ENCODE data around the gene MED13. TPM values are rescaled to one million over a fixed set of nuclear protein-coding genes. Genes with fewer than 3 reads are reported as not detected.

Gene MED13
- total and polyA plus RNA-seq, 2 donors (not counting 1 experiment from before 2014, with no cell fraction given) = 36.2 to 47.1 TPM

DNA sequence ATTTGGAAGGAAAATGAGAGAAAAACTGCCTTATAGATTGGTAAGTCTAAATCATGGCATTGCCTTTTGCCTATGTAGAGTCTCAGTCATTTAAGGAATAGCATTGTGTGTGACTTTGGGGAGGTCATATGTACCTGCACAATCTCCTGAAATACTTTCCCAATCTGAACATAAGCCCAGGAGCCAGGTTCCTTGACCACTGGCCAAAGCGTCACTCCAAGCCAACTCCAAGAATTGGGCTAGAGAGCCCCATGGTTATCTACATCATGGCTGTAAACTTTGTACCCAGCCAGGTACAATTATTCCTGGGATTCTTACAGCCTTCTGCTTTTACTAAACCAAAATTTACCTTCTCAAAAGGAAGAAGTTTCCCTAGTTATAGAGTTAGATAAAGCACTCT, 40.8 kb upstream of the MED13 start:
- Histone ChIP-seq H3K9me3 (ENCODE audit: control insufficient read depth, insufficient read depth, low read depth, low read length) (no peaks in the 10 kb centered on the region), H3K4me2 (ENCODE audit: extremely low read depth, insufficient read depth, low read length) (no peak overlapping the region), H3K9ac (ENCODE audit: insufficient read depth, low read length) (no peak overlapping the region), H4K20me1 (ENCODE audit: control insufficient read depth, extremely low read depth, insufficient read depth, low read length) (no peaks in the 10 kb centered on the region), H3K4me1 (ENCODE audit: control insufficient read depth, extremely low read depth, insufficient read depth, low read length) (no peaks in the 10 kb centered on the region), H3K4me3 (replicated peaks in 1 of 4; ENCODE audit: control extremely low read depth in 1 of 4, insufficient read depth in 1 of 4, low read depth in 3 of 4, low read length in 4 of 4) (no peak overlapping the region), H3K79me2 (ENCODE audit: control insufficient read depth, insufficient read depth, low read length) (no peaks in the 10 kb centered on the region), H3K36me3 (ENCODE audit: control insufficient read depth, insufficient read depth, low read length) (no peaks in the 10 kb centered on the region), H3K27me3 (ENCODE audit: control insufficient read depth, insufficient read depth, low read length) (peaks cover 6% of the 10 kb centered on the region), H3K27ac (ENCODE audit: insufficient read depth, low read length) (no peak overlapping the region), H2AFZ (ENCODE audit: low read length) (no peak overlapping the region)
- no peak for DNase-seq (ENCODE audit: low read depth in 2 of 2)
- TF ChIP-seq EZH2 (IDR thresholded peaks at IDR 0.05; ENCODE audit: low read length, missing control alignments) (no peak), CTCF (conservative IDR thresholded peaks at IDR 0.05 in 1 of 2, IDR thresholded peaks at IDR 0.05 in 1 of 2; ENCODE audit: low read depth in 1 of 2, low read length in 2 of 2) (no peak)

DNA sequence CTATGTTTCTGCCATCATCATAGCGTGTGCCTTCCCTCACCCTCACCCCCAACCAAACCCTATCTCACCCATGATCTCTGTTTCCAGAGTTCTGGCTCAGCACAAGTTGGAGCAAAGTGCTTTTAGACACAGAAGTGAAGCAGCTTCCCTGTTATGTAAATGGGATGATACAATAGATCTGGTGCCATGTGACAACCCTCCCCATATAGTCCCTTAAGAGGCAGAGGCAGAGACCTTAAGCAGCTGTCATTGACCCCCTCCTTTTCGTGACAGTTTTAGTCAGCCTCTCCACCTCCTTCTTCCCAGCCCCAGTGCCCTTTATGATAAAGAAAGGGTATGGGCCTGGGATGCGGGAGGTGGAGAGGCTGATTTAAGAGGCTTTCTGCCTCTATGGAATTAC, 40.3 kb upstream of the MED13 start:
- Histone ChIP-seq H3K4me2 (ENCODE audit: extremely low read depth, insufficient read depth, low read length) (no peak overlapping the region), H3K4me1 (ENCODE audit: control insufficient read depth, extremely low read depth, insufficient read depth, low read length) (no peaks in the 10 kb centered on the region), H3K36me3 (ENCODE audit: control insufficient read depth, insufficient read depth, low read length) (no peaks in the 10 kb centered on the region), H3K79me2 (ENCODE audit: control insufficient read depth, insufficient read depth, low read length) (no peaks in the 10 kb centered on the region), H3K4me3 (replicated peaks in 1 of 4; ENCODE audit: control extremely low read depth in 1 of 4, insufficient read depth in 1 of 4, low read depth in 3 of 4, low read length in 4 of 4) (no peak overlapping the region), H3K27ac (ENCODE audit: insufficient read depth, low read length) (no peak overlapping the region), H3K9ac (ENCODE audit: insufficient read depth, low read length) (no peak overlapping the region), H3K27me3 (ENCODE audit: control insufficient read depth, insufficient read depth, low read length) (peaks cover 6% of the 10 kb centered on the region), H4K20me1 (ENCODE audit: control insufficient read depth, extremely low read depth, insufficient read depth, low read length) (no peaks in the 10 kb centered on the region), H3K9me3 (ENCODE audit: control insufficient read depth, insufficient read depth, low read depth, low read length) (no peaks in the 10 kb centered on the region), H2AFZ (ENCODE audit: low read length) (no peak overlapping the region)
- TF ChIP-seq CTCF (conservative IDR thresholded peaks at IDR 0.05 in 1 of 2, IDR thresholded peaks at IDR 0.05 in 1 of 2; ENCODE audit: low read depth in 1 of 2, low read length in 2 of 2) (no peak), EZH2 (IDR thresholded peaks at IDR 0.05; ENCODE audit: low read length, missing control alignments) (no peak)
- no peak for DNase-seq (ENCODE audit: low read depth in 2 of 2)

DNA sequence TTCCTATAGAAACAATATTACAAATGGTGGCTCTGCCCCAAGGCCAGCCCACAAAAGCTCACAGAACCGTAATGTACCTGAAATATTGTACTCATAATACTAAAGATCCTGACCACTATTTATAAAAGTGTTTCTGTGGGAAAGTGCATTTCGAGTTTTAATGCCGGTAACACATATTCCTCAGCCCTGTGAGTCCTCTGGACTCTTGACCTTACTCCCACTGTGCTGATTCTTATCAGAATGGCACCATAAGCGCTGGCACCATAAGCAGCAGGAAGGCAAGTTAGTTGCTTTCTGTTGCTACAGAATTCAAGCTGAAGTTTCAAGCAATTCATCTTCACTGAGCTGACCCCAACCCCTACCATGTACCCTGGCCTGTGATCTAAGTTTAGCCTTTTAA, 36.4 kb upstream of the MED13 start:
- Histone ChIP-seq H3K9ac (ENCODE audit: insufficient read depth, low read length) (no peak overlapping the region), H3K4me1 (ENCODE audit: control insufficient read depth, extremely low read depth, insufficient read depth, low read length) (no peaks in the 10 kb centered on the region), H3K4me2 (ENCODE audit: extremely low read depth, insufficient read depth, low read length) (no peak overlapping the region), H4K20me1 (ENCODE audit: control insufficient read depth, extremely low read depth, insufficient read depth, low read length) (no peaks in the 10 kb centered on the region), H3K9me3 (ENCODE audit: control insufficient read depth, insufficient read depth, low read depth, low read length) (no peaks in the 10 kb centered on the region), H3K36me3 (ENCODE audit: control insufficient read depth, insufficient read depth, low read length) (no peaks in the 10 kb centered on the region), H3K27ac (ENCODE audit: insufficient read depth, low read length) (no peak overlapping the region), H3K4me3 (replicated peaks in 1 of 4; ENCODE audit: control extremely low read depth in 1 of 4, insufficient read depth in 1 of 4, low read depth in 3 of 4, low read length in 4 of 4) (no peak overlapping the region), H3K79me2 (ENCODE audit: control insufficient read depth, insufficient read depth, low read length) (no peaks in the 10 kb centered on the region), H2AFZ (ENCODE audit: low read length) (no peak overlapping the region), H3K27me3 (ENCODE audit: control insufficient read depth, insufficient read depth, low read length) (peaks cover 9% of the 10 kb centered on the region)
- TF ChIP-seq CTCF (conservative IDR thresholded peaks at IDR 0.05 in 1 of 2, IDR thresholded peaks at IDR 0.05 in 1 of 2; ENCODE audit: low read depth in 1 of 2, low read length in 2 of 2) (no peak), EZH2 (IDR thresholded peaks at IDR 0.05; ENCODE audit: low read length, missing control alignments) (no peak)
- no peak for DNase-seq (ENCODE audit: low read depth in 2 of 2)

All from fibroblast of lung (primary cell).